IgD-negative memory B cell (primary cell): Measurements from ENCODE around the gene CEP112. TPM values are rescaled to one million over a fixed set of nuclear protein-coding genes. Genes with fewer than 3 reads are reported as not detected.

ENCODE experiments used
- H3K27ac Mint-ChIP-seq, 3 donors: one replicate each; pipeline ENCODE4 v1.8.0; 2020 to 2022; ENCODE audit warnings: mild to moderate bottlenecking in 3 of 3, mixed read lengths in 3 of 3, moderate library complexity in 1 of 3
- H3K27me3 Mint-ChIP-seq: one replicate; pipeline ENCODE4 v1.8.0; 2021; ENCODE audit warnings: mixed read lengths
- H3K36me3 Mint-ChIP-seq: one replicate; pipeline ENCODE4 v1.8.0; 2020; ENCODE audit warnings: mild to moderate bottlenecking, mixed read lengths
- H3K4me1 Mint-ChIP-seq, 3 donors: one replicate each; pipeline ENCODE4 v1.8.0; 2020 to 2022; ENCODE audit warnings: mixed read lengths in 3 of 3, mild to moderate bottlenecking in 1 of 3
- H3K4me3 Mint-ChIP-seq, 4 donors: one replicate each; pipeline ENCODE4 v1.8.0; 2020 to 2022; ENCODE audit warnings: mild to moderate bottlenecking in 4 of 4, mixed read lengths in 4 of 4, moderate library complexity in 3 of 4
- H3K9me3 Mint-ChIP-seq, 3 donors: one replicate each; pipeline ENCODE4 v1.8.0; 2020 to 2021; ENCODE audit warnings: mixed read lengths in 3 of 3, mild to moderate bottlenecking in 1 of 3
- polyA plus RNA-seq: library from polyadenylated mRNA; unstranded; fragments of 300-500 nt; fragmentation: Illumina TruSeq; gene quantifications from one replicate; pipeline ENCODE4 v1.2.3, GENCODE V29; 2021

CEP112 gene
- polyA plus RNA-seq: not detected

GRCh38 chr17:66191593-66192377 lies at the start of gene CEP112:
Gene CEP112 (minus strand): TSS chr17:66192133.
- Mint-ChIP-seq H3K4me3 (peak within 1 kb of the TSS; percentile 84 to 92 (median 90)), H3K4me1 (peaks cover 14 to 21% (median 14%) of the 10 kb centered on the region in 3 donors), H3K27me3 (no peaks in the 10 kb centered on the region), H3K36me3 (no peaks in the 10 kb centered on the region), H3K9me3 (no peaks in the 10 kb centered on the region), H3K27ac (peak within 1 kb of the TSS; percentile 91 to 98 (median 96))

- Mint-ChIP-seq H3K36me3 (no peaks in the 10 kb centered on the region), H3K9me3 (no peaks in the 10 kb centered on the region), H3K4me1 (no peaks in the 10 kb centered on the region), H3K4me3 (no peak overlapping the region), H3K27ac (peak overlapping the region in 1 of 3 donors; percentile 36), H3K27me3 (peaks cover 1% of the 10 kb centered on the region)
These were observed 48.7 kb upstream of the CEP112 start for GRCh38 chr17:66240630-66241029.

GRCh38 chr17:66240013-66240412 lies 48.1 kb upstream of the CEP112 start:
- Mint-ChIP-seq H3K9me3 (no peaks in the 10 kb centered on the region), H3K27ac (no peak overlapping the region), H3K27me3 (peaks cover 1% of the 10 kb centered on the region), H3K36me3 (no peaks in the 10 kb centered on the region), H3K4me3 (no peak overlapping the region), H3K4me1 (no peaks in the 10 kb centered on the region)

GRCh38 chr17:66235377-66235994 lies 43.6 kb upstream of the CEP112 start:
- H3K36me3 Mint-ChIP-seq: no peaks in the 10 kb centered on the region
- H3K27ac Mint-ChIP-seq: no peak overlapping the region
- peaks cover 0 to 8% (median 2%) of the 10 kb centered on the region in 3 donors for H3K9me3 Mint-ChIP-seq
- peak overlapping the region in 1 of 4 donors; percentile 10 for H3K4me3 Mint-ChIP-seq
- peaks cover 1% of the 10 kb centered on the region for H3K27me3 Mint-ChIP-seq
- no peaks in the 10 kb centered on the region for H3K4me1 Mint-ChIP-seq

GRCh38 chr17:66234611-66235010 lies 42.7 kb upstream of the CEP112 start:
- Mint-ChIP-seq H3K27ac (no peak overlapping the region), H3K9me3 (peaks cover 0 to 8% (median 2%) of the 10 kb centered on the region in 3 donors), H3K4me3 (no peak overlapping the region), H3K27me3 (peaks cover 1% of the 10 kb centered on the region), H3K36me3 (no peaks in the 10 kb centered on the region), H3K4me1 (no peaks in the 10 kb centered on the region)

- Mint-ChIP-seq H3K36me3 (no peaks in the 10 kb centered on the region), H3K4me1 (peaks cover 0 to under 1% (median 0%) of the 10 kb centered on the region in 3 donors), H3K9me3 (peaks cover 0 to 8% (median 2%) of the 10 kb centered on the region in 3 donors), H3K27ac (no peak overlapping the region), H3K4me3 (no peak overlapping the region), H3K27me3 (no peaks in the 10 kb centered on the region)
These were observed 41.3 kb upstream of the CEP112 start for GRCh38 chr17:66233023-66233753.

- H3K27me3 Mint-ChIP-seq: no peaks in the 10 kb centered on the region
These were observed 39.1 kb upstream of the CEP112 start for GRCh38 chr17:66230922-66231591.

GRCh38 chr17:66229783-66230538 lies 38.0 kb upstream of the CEP112 start:
- Mint-ChIP-seq H3K4me1 (peaks cover 0 to 2% (median 1%) of the 10 kb centered on the region in 3 donors), H3K36me3 (no peaks in the 10 kb centered on the region), H3K27me3 (peaks cover 2% of the 10 kb centered on the region), H3K4me3 (no peak overlapping the region), H3K9me3 (peaks cover 0 to 8% (median 2%) of the 10 kb centered on the region in 3 donors), H3K27ac (no peak overlapping the region)

More at GRCh38 chr17:66230922-66231591, 39.1 kb upstream of the CEP112 start:
- H3K4me3 Mint-ChIP-seq: no peak overlapping the region
- no peak overlapping the region for H3K27ac Mint-ChIP-seq
- H3K9me3 Mint-ChIP-seq: peaks cover 0 to 8% (median 2%) of the 10 kb centered on the region in 3 donors
- no peaks in the 10 kb centered on the region for H3K36me3 Mint-ChIP-seq
- peaks cover 0 to 1% (median 0%) of the 10 kb centered on the region in 3 donors for H3K4me1 Mint-ChIP-seq

GRCh38 chr17:66228887-66229782 lies 37.2 kb upstream of the CEP112 start, which contains the start of gene APOH:
Gene APOH (minus strand): TSS chr17:66229415. CDS start chr17:66229379, 36 bp downstream.
- Mint-ChIP-seq H3K9me3 (peaks cover 0 to 4% (median 0%) of the 10 kb centered on the region in 3 donors), H3K27ac (no peak within 1 kb of the TSS), H3K27me3 (peaks cover 2% of the 10 kb centered on the region), H3K4me3 (no peak within 1 kb of the TSS), H3K36me3 (no peaks in the 10 kb centered on the region), H3K4me1 (peaks cover 0 to 2% (median 1%) of the 10 kb centered on the region in 3 donors)

- Mint-ChIP-seq H3K27me3 (peaks cover 7% of the 10 kb centered on the region), H3K36me3 (no peaks in the 10 kb centered on the region), H3K9me3 (no peaks in the 10 kb centered on the region), H3K4me1 (peaks cover 0 to 2% (median 1%) of the 10 kb centered on the region in 3 donors), H3K4me3 (no peak overlapping the region), H3K27ac (no peak overlapping the region)
These were observed 35.5 kb upstream of the CEP112 start for GRCh38 chr17:66227212-66228045.

- Mint-ChIP-seq H3K27me3 (peaks cover 17% of the 10 kb centered on the region), H3K4me1 (peaks cover 0 to 3% (median 2%) of the 10 kb centered on the region in 3 donors), H3K9me3 (peaks cover 0 to under 1% (median 0%) of the 10 kb centered on the region in 3 donors), H3K27ac (no peak overlapping the region), H3K4me3 (peak overlapping the region in 1 of 4 donors; percentile 3), H3K36me3 (no peaks in the 10 kb centered on the region)
These were observed 30.9 kb upstream of the CEP112 start for GRCh38 chr17:66222798-66223350.
